K562 (cell line): ENCODE measurements around the gene SYTL2. TPM values are rescaled to one million over a fixed set of nuclear protein-coding genes. Genes with fewer than 3 reads are reported as not detected.

Experiments used
- ARID3A ChIP-seq: IDR thresholded peaks from 2 replicates; pipeline ENCODE4 v1.6.1; 2012; ENCODE audit warnings: low read depth, low read length, improper control_type of control experiment, borderline replicate concordance
- CBX3 ChIP-seq, 2 experiments: IDR thresholded peaks; 1 replicate in 1 of 2; 2 replicates in 1 of 2; pipeline ENCODE4 v1.6.1; 2012; ENCODE audit warnings: inconsistent platforms in 2 of 2, low read length in 2 of 2, borderline replicate concordance in 1 of 2, control low read depth in 1 of 2
- CC2D1A ChIP-seq: fragments of 450-650 bp; IDR thresholded peaks from 2 replicates; pipeline ENCODE4 v1.6.1; 2017; ENCODE audit warnings: mild to moderate bottlenecking
- EP400 ChIP-seq: fragments of 450-650 bp; IDR thresholded peaks from 2 replicates; pipeline ENCODE4 v1.6.1; 2017; ENCODE audit warnings: antibody characterized with exemption, mild to moderate bottlenecking, moderate library complexity
- FOXK1 ChIP-seq: sonication (generic); formaldehyde crosslinking; IDR thresholded peaks from 2 replicates; pipeline ENCODE4 v1.8.0; 2022; ENCODE audit warnings: missing genetic modification reagents, mild to moderate bottlenecking, borderline replicate concordance
- GATA2 ChIP-seq: sonication (generic); formaldehyde crosslinking; IDR thresholded peaks from 2 replicates; pipeline ENCODE4 v1.4.0; 2020; ENCODE audit warnings: mild to moderate bottlenecking, missing genetic modification reagents
- IFI16 ChIP-seq: fragments of 250-450 bp; sonication (Bioruptor Pico); IDR thresholded peaks from 2 replicates; pipeline ENCODE4 v2.1.2; 2022; ENCODE audit warnings: mild to moderate bottlenecking, inconsistent platforms
- KAT7 ChIP-seq: sonication (generic); formaldehyde crosslinking; IDR thresholded peaks from 2 replicates; pipeline ENCODE4 v1.8.0; 2022; ENCODE audit warnings: missing genetic modification reagents, mild to moderate bottlenecking, borderline replicate concordance
- KLF6 ChIP-seq: fragments of 250-450 bp; sonication (Bioruptor Pico); IDR thresholded peaks from 2 replicates; pipeline ENCODE4 v1.4.0; 2020; ENCODE audit warnings: mild to moderate bottlenecking, moderate library complexity, borderline replicate concordance
- MED1 ChIP-seq: sonication (generic); formaldehyde crosslinking; IDR thresholded peaks from 2 replicates; pipeline ENCODE4 v1.8.1; 2023; ENCODE audit warnings: missing genetic modification reagents, borderline replicate concordance
- MIER1 ChIP-seq: fragments of 450-650 bp; IDR thresholded peaks from 2 replicates; pipeline ENCODE4 v1.6.1; 2016; ENCODE audit warnings: antibody characterized with exemption, mild to moderate bottlenecking, low read depth
- NEUROD1 ChIP-seq: fragments of 150-350 bp; IDR thresholded peaks from 2 replicates; pipeline ENCODE4 v1.6.1; 2014; ENCODE audit warnings: borderline replicate concordance, low read length, low read depth; ENCODE audit not compliant: partially characterized antibody
- POLR2H ChIP-seq: IDR thresholded peaks from 2 replicates; pipeline ENCODE4 v1.6.1; 2016; ENCODE audit warnings: missing genetic modification characterization, low read depth, mild to moderate bottlenecking, control low read depth, missing compliant biosample characterization, moderate library complexity
- RBM25 ChIP-seq: fragments of 200-400 bp; formaldehyde crosslinking; IDR thresholded peaks from 2 replicates; pipeline ENCODE4 v1.6.1; 2018; ENCODE audit warnings: low read length, low read depth, moderate library complexity; ENCODE audit not compliant: severe bottlenecking
- RCOR1 ChIP-seq, 2 experiments: IDR thresholded peaks; 2 replicates each; pipeline ENCODE4 v1.6.1; 2012; ENCODE audit warnings: low read depth in 2 of 2, low read length in 2 of 2, borderline replicate concordance in 1 of 2, improper control_type of control experiment in 1 of 2
- SETDB1 ChIP-seq: IDR thresholded peaks from one replicate; pipeline ENCODE4 v1.6.1; 2012; ENCODE audit warnings: low read length, control low read depth, inconsistent platforms
- SMARCA4 ChIP-seq: fragments of 450-650 bp; IDR thresholded peaks from 2 replicates; pipeline ENCODE4 v1.6.1; 2016
- SMARCE1 ChIP-seq: fragments of 450-650 bp; IDR thresholded peaks from 2 replicates; pipeline ENCODE4 v1.7.1; 2016; ENCODE audit warnings: mild to moderate bottlenecking
- TFAP4 ChIP-seq: sonication (generic); formaldehyde crosslinking; IDR thresholded peaks from 2 replicates; pipeline ENCODE4 v1.8.0; 2022; ENCODE audit warnings: missing genetic modification reagents, mild to moderate bottlenecking, moderate library complexity, borderline replicate concordance
- ZBTB33 ChIP-seq: sonication (generic); formaldehyde crosslinking; IDR thresholded peaks from 2 replicates; pipeline ENCODE4 v1.8.1; 2023; ENCODE audit warnings: mild to moderate bottlenecking, missing genetic modification reagents
- ZNF197 ChIP-seq: fragments of 200-800 bp; sonication (Bioruptor generic); IDR thresholded peaks from 2 replicates; pipeline ENCODE4 v1.6.1; 2016; ENCODE audit warnings: low read depth, missing genetic modification characterization, missing compliant biosample characterization
- ZNF3 ChIP-seq: fragments of 250-450 bp; sonication (Bioruptor Pico); IDR thresholded peaks from 2 replicates; pipeline ENCODE4 v1.5.0; 2021; ENCODE audit warnings: mild to moderate bottlenecking, moderate library complexity
- ZNF316 ChIP-seq: fragments of 450-650 bp; IDR thresholded peaks from 2 replicates; pipeline ENCODE4 v1.6.1; 2016
- ZNF644 ChIP-seq: fragments of 200-800 bp; sonication (Bioruptor generic); IDR thresholded peaks from 2 replicates; pipeline ENCODE4 v1.6.1; 2016; ENCODE audit warnings: low read depth, missing genetic modification characterization, missing compliant biosample characterization
- polyA plus RNA-seq, 8 experiments: library from polyadenylated mRNA; depleted of rRNA in 4 of 8; stranded (reverse) in 5 of 8; unstranded in 3 of 8; fragments of >200 nt; fragmentation: Nextera tagmentation in 2 of 8; fragmentation: Illumina TruSeq in 1 of 8; extraction: Ambion mirVana in 2 of 8; extraction: Trizol in 1 of 8; gene quantifications; 2 replicates each; pipeline versions ENCODE4 v1.2.1 to v1.2.3, GENCODE V29; 2011 to 2014; ENCODE audit warnings: inconsistent platforms in 1 of 8, missing spikeins in 1 of 8
- total RNA-seq, 7 experiments: library from RNA; depleted of rRNA in 6 of 7; stranded (reverse); fragments of >200 nt in 6 of 7; fragmentation: Illumina TruSeq in 2 of 7; extraction: Trizol in 2 of 7; gene quantifications; 2 replicates each; pipeline versions ENCODE4 v1.2.1 to v1.2.3, GENCODE V29; 2011 to 2021; ENCODE audit warnings: low replicate concordance in 1 of 7

Gene SYTL2
- total and polyA plus RNA-seq, 9 of the 15 experiments (the other 6 are each of a cell fraction or from before 2014, with no cell fraction given): 0.05 to 0.57 (median 0.35) TPM

- TF ChIP-seq ZBTB33 (CRISPR knock-in tag) (no peak), RCOR1 (IDR thresholded peaks at IDR 0.05; ENCODE audit: borderline replicate concordance in 1 of 2, low read depth in 2 of 2, low read length in 2 of 2) (peak in 1 of 2 experiments; percentile 30; a peak in 1 of 4 replicates), POLR2H (no peak), NEUROD1 (no peak), RBM25 (no peak), ZNF197 (CRISPR knock-in tag) (no peak), GATA2 (CRISPR knock-in tag) (no peak), EP400 (no peak), TFAP4 (CRISPR knock-in tag) (peak; percentile 53; the same call in 1 of the 2 replicates), ZNF316 (no peak), FOXK1 (CRISPR knock-in tag) (no peak; the same call in 1 of the 2 replicates), SETDB1 (no peak), MED1 (CRISPR knock-in tag) (no peak), CC2D1A (0 out of 2 replicates have a peak, but pooled peaks have one; percentile 38), KLF6 (CRISPR knock-in tag) (no peak), SMARCE1 (no peak), KAT7 (peak; percentile 44; the same call in 1 of the 2 replicates), ZNF644 (tag) (peak; percentile 0; the same call in 1 of the 2 replicates), CBX3 (IDR thresholded peaks at IDR 0.05; ENCODE audit: borderline replicate concordance in 1 of 2, low read length in 2 of 2) (no peak), SMARCA4 (peak; percentile 34; the same call in 1 of the 2 replicates), ZNF3 (no peak), MIER1 (no peak), ARID3A (no peak), IFI16 (CRISPR knock-in tag) (no peak)
These were observed 147.0 kb downstream of the SYTL2 start (continued) for GRCh38 chr11:85663753-85664614.
